A549 (cell line): ENCODE data around the gene TRAF3IP1. TPM values are rescaled to one million over a fixed set of nuclear protein-coding genes. Genes with fewer than 3 reads are reported as not detected.

Source experiments
- BCL3 ChIP-seq: fragments of >200 bp; sonication (Bioruptor Twin); formaldehyde crosslinking; IDR thresholded peaks from 3 replicates; pipeline ENCODE4 v1.6.1; 2016
- CBX2 ChIP-seq: fragments of 200-600 bp; sonication (generic); IDR thresholded peaks from 2 replicates; pipeline ENCODE4 v1.6.1; 2016; ENCODE audit warnings: low read depth, mild to moderate bottlenecking, borderline replicate concordance
- CHD2 ChIP-seq: fragments of 150-350 bp; IDR thresholded peaks from 2 replicates; pipeline ENCODE4 v1.6.1; 2014; ENCODE audit warnings: low read length; ENCODE audit not compliant: partially characterized antibody
- CHD4 ChIP-seq: fragments of 200-600 bp; sonication (generic); IDR thresholded peaks from 2 replicates; pipeline ENCODE4 v1.6.1; 2016; ENCODE audit warnings: antibody characterized with exemption, mild to moderate bottlenecking, borderline replicate concordance
- CTCF ChIP-seq: fragments of >200 bp; sonication (Bioruptor Twin); formaldehyde crosslinking; IDR thresholded peaks from 3 replicates; pipeline ENCODE4 v1.5.1; 2016
- EHF ChIP-seq: fragments of 250-450 bp; sonication (Bioruptor Pico); IDR thresholded peaks from 2 replicates; pipeline ENCODE4 v1.5.0; 2020; ENCODE audit warnings: mild to moderate bottlenecking
- EHMT2 ChIP-seq: fragments of 200-600 bp; sonication (generic); IDR thresholded peaks from 2 replicates; pipeline ENCODE4 v1.6.1; 2016; ENCODE audit warnings: antibody characterized with exemption, low read depth, mild to moderate bottlenecking, moderate library complexity
- ELK1 ChIP-seq: fragments of 150-350 bp; IDR thresholded peaks from 2 replicates; pipeline ENCODE4 v1.6.1; 2014; ENCODE audit warnings: low read depth, mild to moderate bottlenecking, low read length
- EP300 ChIP-seq, 2 experiments: fragments of >200 bp; sonication (Bioruptor Twin); formaldehyde crosslinking; IDR thresholded peaks; 2 replicates in 1 of 2; 3 replicates in 1 of 2; pipeline ENCODE4 v1.6.1; 2016 to 2017
- FOSL2 ChIP-seq, 2 experiments: fragments of 450-650 bp in 1 of 2; fragments of >200 bp in 1 of 2; sonication (Bioruptor Twin) in 1 of 2; formaldehyde crosslinking; IDR thresholded peaks; 2 replicates each; pipeline versions ENCODE4 v1.5.0 to v1.6.1; 2016 to 2020; ENCODE audit warnings: mild to moderate bottlenecking in 1 of 2, moderate library complexity in 1 of 2
- GATA3 ChIP-seq: IDR thresholded peaks from 2 replicates; pipeline ENCODE4 v1.6.1; 2012; ENCODE audit warnings: borderline replicate concordance
- HES2 ChIP-seq: fragments of >200 bp; sonication (Bioruptor Twin); formaldehyde crosslinking; IDR thresholded peaks from 2 replicates; pipeline ENCODE4 v1.6.1; 2016
- HEYL ChIP-seq: fragments of 250-450 bp; sonication (Bioruptor Pico); IDR thresholded peaks from 2 replicates; pipeline ENCODE4 v1.8.0; 2021; ENCODE audit warnings: mild to moderate bottlenecking, moderate library complexity
- HMGXB4 ChIP-seq: fragments of 250-450 bp; sonication (Bioruptor Pico); IDR thresholded peaks from 2 replicates; pipeline ENCODE4 v1.5.0; 2021; ENCODE audit warnings: mild to moderate bottlenecking, moderate library complexity, borderline replicate concordance
- HOXB5 ChIP-seq: fragments of 250-450 bp; sonication (Bioruptor Pico); IDR thresholded peaks from 2 replicates; pipeline ENCODE4 v1.5.0; 2020; ENCODE audit warnings: mild to moderate bottlenecking, moderate library complexity
- KDM5A ChIP-seq: fragments of 200-600 bp; sonication (generic); IDR thresholded peaks from 2 replicates; pipeline ENCODE4 v1.6.1; 2016; ENCODE audit warnings: antibody characterized with exemption, mild to moderate bottlenecking
- MYC ChIP-seq: IDR thresholded peaks from 2 replicates; pipeline ENCODE4 v1.6.1; 2012; ENCODE audit warnings: mild to moderate bottlenecking, inconsistent platforms, low read length, improper control_type of control experiment, borderline replicate concordance
- NPAS2 ChIP-seq: fragments of 250-450 bp; sonication (Bioruptor Pico); IDR thresholded peaks from 2 replicates; pipeline ENCODE4 v1.8.0; 2022; ENCODE audit warnings: mild to moderate bottlenecking, moderate library complexity, borderline replicate concordance
- PBX3 ChIP-seq: IDR thresholded peaks from 2 replicates; pipeline ENCODE4 v1.6.1; 2012
- POLR2A ChIP-seq: IDR thresholded peaks from 2 replicates; pipeline ENCODE4 v1.6.1; 2012; ENCODE audit warnings: mild to moderate bottlenecking, low read length
- RARB ChIP-seq: fragments of 250-450 bp; sonication (Bioruptor Pico); IDR thresholded peaks from 2 replicates; pipeline ENCODE4 v1.8.0; 2021; ENCODE audit warnings: mild to moderate bottlenecking, moderate library complexity
- RCOR1 ChIP-seq: fragments of 150-350 bp; IDR thresholded peaks from 2 replicates; pipeline ENCODE4 v1.6.1; 2014; ENCODE audit warnings: antibody characterized with exemption, low read length, low read depth
- RNF2 ChIP-seq: fragments of 200-600 bp; sonication (generic); IDR thresholded peaks from 2 replicates; pipeline ENCODE4 v1.6.1; 2016; ENCODE audit warnings: low read depth, mild to moderate bottlenecking, antibody characterized with exemption, moderate library complexity, borderline replicate concordance
- TFCP2L1 ChIP-seq: fragments of 250-450 bp; sonication (Bioruptor Pico); IDR thresholded peaks from 2 replicates; pipeline ENCODE4 v1.5.0; 2021; ENCODE audit warnings: mild to moderate bottlenecking
- USF2 ChIP-seq: fragments of 450-650 bp; IDR thresholded peaks from 2 replicates; pipeline ENCODE4 v1.6.1; 2014; ENCODE audit warnings: antibody characterized with exemption
- ZC3H11A ChIP-seq: fragments of 450-650 bp; IDR thresholded peaks from 2 replicates; pipeline ENCODE4 v1.6.1; 2014; ENCODE audit warnings: antibody characterized with exemption, mild to moderate bottlenecking
- ZNF302 ChIP-seq: fragments of 250-450 bp; sonication (Bioruptor Pico); IDR thresholded peaks from 2 replicates; pipeline ENCODE4 v1.9.0; 2021; ENCODE audit warnings: inconsistent platforms, mild to moderate bottlenecking, moderate library complexity
- polyA plus RNA-seq, 4 experiments: library from polyadenylated mRNA; depleted of rRNA in 3 of 4; stranded (reverse); fragments of >200 nt; fragmentation: RNase III in 1 of 4; extraction: RNeasy Plus Mini Kit Qiagen cat#74134 plus additional on column Dnase treatment in 1 of 4; gene quantifications; 2 replicates in 3 of 4; 3 replicates in 1 of 4; pipeline ENCODE4 v1.2.3, GENCODE V29; 2011 to 2017

Gene TRAF3IP1
- polyA plus RNA-seq, 2 of the 4 experiments (the other 2 are of a cell fraction), result 10.6 to 19.2 TPM

GRCh38 chr2:238285653-238286082 lies 34.6 kb upstream of the TRAF3IP1 start (continued):
- TF ChIP-seq CTCF (no peak), HEYL (CRISPR knock-in tag) (no peak), HES2 (no peak), POLR2A (no peak), GATA3 (peak; percentile 37; the same call in 1 of the 2 replicates), USF2 (0 out of 2 replicates have a peak, but pooled peaks have one; percentile 12), MYC (0 out of 2 replicates have a peak, but pooled peaks have one; percentile 16), FOSL2 (IDR thresholded peaks at IDR 0.05) (no peak), FOSL2 (CRISPR knock-in tag; IDR thresholded peaks at IDR 0.05) (peak; percentile 10; the same call in 1 of the 2 replicates), TFCP2L1 (CRISPR knock-in tag) (no peak), RARB (CRISPR knock-in tag) (no peak), CBX2 (no peak), RNF2 (no peak), BCL3 (no peak), PBX3 (peak; percentile 33; the same call in 1 of the 2 replicates), EP300 (IDR thresholded peaks at IDR 0.05) (peak; percentile 30 to 34; a peak in 2 of 5 replicates), KDM5A (no peak), CHD4 (no peak), HMGXB4 (CRISPR knock-in tag) (no peak), EHMT2 (no peak), ZNF302 (CRISPR knock-in tag) (no peak), NPAS2 (CRISPR knock-in tag) (no peak), CHD2 (no peak), EHF (CRISPR knock-in tag) (no peak; the same call in 1 of the 2 replicates), RCOR1 (no peak), ZC3H11A (no peak), HOXB5 (CRISPR knock-in tag) (no peak), ELK1 (no peak)
